ENCODE results near the gene UGP2. TPM values are rescaled to one million over a fixed set of nuclear protein-coding genes. Genes with fewer than 3 reads are reported as not detected.
A peak's percentile ranks its signal among the peaks of the same experiment; 100 is the strongest.

The UGP2 gene
- total and polyA plus RNA-seq, 2 of the 8 experiments (the other 6 are each of a cell fraction or from before 2014, with no cell fraction given): 278 to 956 TPM

GRCh38 chr2:63874204-63875130 lies 32.8 kb downstream of the UGP2 start:
- Histone ChIP-seq H3K4me1 (replicated peaks in 1 of 4; ENCODE audit: control insufficient read depth in 3 of 4, insufficient read depth in 4 of 4, low read length in 3 of 4) (peaks cover 0 to 19% (median 7%) of the 10 kb centered on the region in 4 experiments; a peak in 4 of 7 replicates), H3K27ac (ENCODE audit: low read depth, low read length) (no peak overlapping the region), H3K4ac (replicated peaks; ENCODE audit: insufficient read length, low read depth, low read length) (no peak overlapping the region), H2BK5ac (ENCODE audit: low read depth, low read length) (no peak overlapping the region), H2AK5ac (ENCODE audit: low read depth, low read length) (no peak overlapping the region), H3K9ac (replicated peaks in 1 of 4; ENCODE audit: extremely low read depth in 1 of 4, low read depth in 3 of 4, low read length in 3 of 4) (no peak overlapping the region), H2AFZ (ENCODE audit: low read length) (no peak overlapping the region), H4K8ac (ENCODE audit: extremely low read depth, insufficient read depth, low read length) (no peak overlapping the region), H4K91ac (replicated peaks; ENCODE audit: insufficient read length, low read length) (no peak overlapping the region), H3K36me3 (ENCODE audit: control insufficient read depth in 2 of 4, insufficient read depth in 4 of 4, low read length in 3 of 4) (peaks cover 10 to 90% (median 46%) of the 10 kb centered on the region in 4 experiments), H3K56ac (replicated peaks; ENCODE audit: insufficient read length, low read depth, low read length) (no peak overlapping the region), H3K9me3 (ENCODE audit: insufficient read depth in 2 of 2, low read depth in 1 of 2, low read length in 1 of 2) (no peaks in the 10 kb centered on the region), H3K14ac (ENCODE audit: insufficient read length) (no peak overlapping the region), H2BK120ac (replicated peaks; ENCODE audit: low read depth, low read length) (no peak overlapping the region), H3K18ac (ENCODE audit: extremely low read depth, low read length) (no peak overlapping the region), H2BK12ac (ENCODE audit: low read depth, low read length) (no peak overlapping the region), H2BK20ac (ENCODE audit: low read length) (no peak overlapping the region), H3K23ac (ENCODE audit: insufficient read length) (no peak overlapping the region), H3K79me1 (ENCODE audit: low read depth, low read length) (peaks cover 2% of the 10 kb centered on the region; the same call in 1 of the 2 replicates), H3K4me3 (ENCODE audit: extremely low read depth in 1 of 4, insufficient read depth in 2 of 4, low read depth in 3 of 4, low read length in 4 of 4) (no peak overlapping the region), H3K23me2 (ENCODE audit: low read depth, low read length) (no peaks in the 10 kb centered on the region), H4K5ac (ENCODE audit: insufficient read length, low read depth, low read length) (no peak overlapping the region), H3K4me2 (ENCODE audit: insufficient read depth in 1 of 2, low read depth in 2 of 2, low read length in 2 of 2) (peak overlapping the region in 1 of 2 experiments; percentile 13; a peak in 1 of 4 replicates), H4K20me1 (replicated peaks in 1 of 2; ENCODE audit: control insufficient read depth in 1 of 2, insufficient read depth in 2 of 2, low read length in 2 of 2) (peaks cover 36 to 39% of the 10 kb centered on the region in 2 experiments), H2BK15ac (ENCODE audit: low read length) (no peak overlapping the region), H3K27me3 (replicated peaks in 1 of 4; ENCODE audit: control insufficient read depth in 3 of 4, extremely low read depth in 1 of 4, insufficient read depth in 3 of 4, low read length in 3 of 4) (no peaks in the 10 kb centered on the region), H3K79me2 (ENCODE audit: control insufficient read depth in 1 of 2, insufficient read depth in 2 of 2, low read length in 2 of 2) (peaks cover 18 to 96% of the 10 kb centered on the region in 2 experiments)
- ChIA-PET CTCF (ENCODE audit: partially characterized antibody) (interaction anchor here (0.7 to 3.1 kb wide), 3 partner anchors 13 to 175 kb away, joined by 3 to 12 read pairs (median 4); no protein-coding TSS in a partner anchor), POLR2A (ENCODE audit: partially characterized antibody) (interaction anchor here (1.0 to 6.2 kb wide), 15 partner anchors 9 to 176 kb away, joined by 3 to 47 read pairs (median 5); partner anchors contain the start of gene UGP2)
- no peak for FAIRE-seq
- TF ChIP-seq POLR2A (IDR thresholded peaks at IDR 0.05; ENCODE audit: control extremely low read depth in 1 of 2, low read depth in 2 of 2, low read length in 2 of 2) (peak; percentile 36 to 69), BRCA1 (IDR thresholded peaks at IDR 0.05; ENCODE audit: low read depth, low read length) (no peak), POLR2AphosphoS5 (IDR thresholded peaks at IDR 0.05; ENCODE audit: low read depth, low read length) (peak; percentile 85)
- DNase-seq (ENCODE audit: low read depth in 1 of 2, low spot score in 2 of 2): no peak
- 91% methylated on average over 5 of the region's 5 CpGs; no CpG with 5 or more reads in 1 of the 2 experiments for WGBS, 2 experiments (ENCODE audit: extremely low coverage in 1 of 2, insufficient coverage in 1 of 2, insufficient read length in 1 of 2, insufficient replicate concordance in 2 of 2, low coverage in 1 of 2, low lambda C conversion rate in 2 of 2, missing lambda C conversion rate in 1 of 2)

Measured in H1 (cell line).